Breast epithelium (tissue), 3 donors: ENCODE measurements around the gene SSH2.

Experiments used
- POLR2A ChIP-seq: fragments of 450-650 bp; IDR thresholded peaks from one replicate; pipeline ENCODE4 v1.6.1; 2016; ENCODE audit warnings: antibody characterized with exemption, mild to moderate bottlenecking, moderate library complexity
- POLR2AphosphoS5 ChIP-seq, 3 donors: sonication (generic); formaldehyde crosslinking; IDR thresholded peaks; one replicate each; pipeline ENCODE4 v1.6.1; 2017; ENCODE audit warnings: antibody characterized with exemption in 3 of 3
- TF ChIP-seq, protein P1 (sequence below), 3 donors: fragments of 450-650 bp; IDR thresholded peaks; one replicate each; pipeline ENCODE4 v1.5.1; 2016 to 2017; ENCODE audit warnings: antibody characterized with exemption in 3 of 3, mild to moderate bottlenecking in 3 of 3, moderate library complexity in 3 of 3

DNA sequence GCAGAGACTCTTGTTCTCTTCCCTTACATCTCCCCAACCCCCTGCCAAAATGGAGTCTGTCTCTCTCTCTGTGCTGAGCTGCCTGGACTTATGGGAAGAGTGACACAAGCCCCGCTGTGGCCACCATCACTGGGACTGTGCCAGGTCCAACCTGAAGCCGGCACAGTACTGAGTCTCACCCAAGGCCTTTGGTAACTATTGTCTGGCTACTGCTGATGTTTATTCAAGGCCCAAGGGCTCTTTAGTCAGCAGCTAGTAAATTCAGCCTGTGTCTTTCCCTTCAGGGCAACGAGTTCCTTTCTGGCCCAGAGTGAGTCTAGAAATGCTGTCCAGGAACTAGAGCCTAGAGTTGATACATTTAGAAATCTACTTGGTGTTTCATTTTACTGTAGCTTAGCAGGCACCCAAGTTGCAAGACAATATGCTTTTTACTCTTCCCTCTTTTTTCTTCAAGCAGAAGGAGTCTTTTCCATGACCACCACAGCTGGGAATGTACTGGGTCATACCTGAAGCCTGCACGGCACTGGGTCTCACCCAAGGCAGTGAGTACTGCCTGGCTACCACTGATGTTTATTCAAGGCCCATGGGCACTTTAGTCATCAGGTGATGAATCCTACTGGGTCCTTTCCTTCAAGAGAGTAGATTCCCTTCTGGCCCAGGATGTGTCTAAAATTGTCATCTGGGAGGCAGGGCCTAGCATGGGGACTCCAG, 29.1 kb upstream of the SSH2 start:
- TF ChIP-seq, protein P1, sequence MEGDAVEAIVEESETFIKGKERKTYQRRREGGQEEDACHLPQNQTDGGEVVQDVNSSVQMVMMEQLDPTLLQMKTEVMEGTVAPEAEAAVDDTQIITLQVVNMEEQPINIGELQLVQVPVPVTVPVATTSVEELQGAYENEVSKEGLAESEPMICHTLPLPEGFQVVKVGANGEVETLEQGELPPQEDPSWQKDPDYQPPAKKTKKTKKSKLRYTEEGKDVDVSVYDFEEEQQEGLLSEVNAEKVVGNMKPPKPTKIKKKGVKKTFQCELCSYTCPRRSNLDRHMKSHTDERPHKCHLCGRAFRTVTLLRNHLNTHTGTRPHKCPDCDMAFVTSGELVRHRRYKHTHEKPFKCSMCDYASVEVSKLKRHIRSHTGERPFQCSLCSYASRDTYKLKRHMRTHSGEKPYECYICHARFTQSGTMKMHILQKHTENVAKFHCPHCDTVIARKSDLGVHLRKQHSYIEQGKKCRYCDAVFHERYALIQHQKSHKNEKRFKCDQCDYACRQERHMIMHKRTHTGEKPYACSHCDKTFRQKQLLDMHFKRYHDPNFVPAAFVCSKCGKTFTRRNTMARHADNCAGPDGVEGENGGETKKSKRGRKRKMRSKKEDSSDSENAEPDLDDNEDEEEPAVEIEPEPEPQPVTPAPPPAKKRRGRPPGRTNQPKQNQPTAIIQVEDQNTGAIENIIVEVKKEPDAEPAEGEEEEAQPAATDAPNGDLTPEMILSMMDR (IDR thresholded peaks at IDR 0.05): no peak
- TF ChIP-seq POLR2A (no peak), POLR2AphosphoS5 (IDR thresholded peaks at IDR 0.05) (no peak)
